GM19193 (cell line): Measurements from ENCODE around the gene ACAD10.

ENCODE experiments used
- POLR2A ChIP-seq: IDR thresholded peaks from 4 replicates; pipeline ENCODE4 v1.6.1; 2011; ENCODE audit not compliant: insufficient read depth, insufficient read length; ENCODE audit errors: extremely low read depth

ACAD10 gene

GRCh38 chr12:111788178-111788654 lies 102.4 kb downstream of the ACAD10 start:
- no peak for TF ChIP-seq POLR2A

GRCh38 chr12:111789779-111790178 lies 103.9 kb downstream of the ACAD10 start:
- TF ChIP-seq POLR2A = no peak

GRCh38 chr12:111791507-111791906 lies 105.7 kb downstream of the ACAD10 start:
- TF ChIP-seq POLR2A = no peak

- no peak for TF ChIP-seq POLR2A
These were observed 106.5 kb downstream of the ACAD10 start for GRCh38 chr12:111792155-111792855.

- no peak for TF ChIP-seq POLR2A
These were observed 107.0 kb downstream of the ACAD10 start for GRCh38 chr12:111792856-111793235.

- TF ChIP-seq POLR2A = no peak
These were observed 112.3 kb downstream of the ACAD10 start for GRCh38 chr12:111798182-111798581.

GRCh38 chr12:111799758-111800157 lies 113.9 kb downstream of the ACAD10 start:
- TF ChIP-seq POLR2A = no peak

- TF ChIP-seq POLR2A = no peak
These were observed 117.3 kb downstream of the ACAD10 start for GRCh38 chr12:111803038-111803626.

- no peak for TF ChIP-seq POLR2A
These were observed 118.0 kb downstream of the ACAD10 start for GRCh38 chr12:111803851-111804250.

- no peak for TF ChIP-seq POLR2A
These were observed 120.5 kb downstream of the ACAD10 start for GRCh38 chr12:111806304-111806703.
